Measurements from ENCODE around the gene SPEM2.
"Not testable (repeated sequence)": the region's sequence is repeated elsewhere in the genome, so short reads cannot be mapped to it uniquely, and the experiment has no call there.

The SPEM2 gene

GRCh38 chr17:7471729-7472128 is 46.3 kb downstream of the SPEM2 start:
- no peak for DNase-seq (ENCODE audit: low read depth in 2 of 2)

GRCh38 chr17:7474767-7475166 is 49.4 kb downstream of the SPEM2 start:
- not testable (repeated sequence) for DNase-seq (ENCODE audit: low read depth in 2 of 2)

- no peak for DNase-seq (ENCODE audit: low read depth in 2 of 2)
Measured at GRCh38 chr17:7475764-7476422, 50.5 kb downstream of the SPEM2 start.

DNA sequence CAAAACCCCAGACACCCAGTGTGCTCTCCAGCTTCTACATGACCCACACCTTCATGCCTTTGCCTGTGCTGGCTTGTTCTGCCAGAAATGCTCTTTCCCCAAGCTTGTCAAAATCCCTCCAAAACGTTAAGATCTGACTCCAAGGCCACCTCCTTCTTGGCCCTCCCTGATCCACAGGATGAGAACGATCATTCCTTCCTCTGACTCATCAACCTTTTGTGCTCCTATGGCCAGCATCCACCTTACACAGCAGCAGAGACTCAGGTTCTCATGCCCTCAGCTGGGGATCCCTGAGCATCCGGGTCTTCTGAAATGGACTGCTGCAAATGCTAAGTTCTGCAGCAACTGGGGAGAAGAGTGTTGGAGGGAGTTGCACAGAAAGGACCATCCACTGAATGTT is 51.1 kb downstream of the SPEM2 start:
- DNase-seq (ENCODE audit: low read depth in 2 of 2) = no peak

DNA sequence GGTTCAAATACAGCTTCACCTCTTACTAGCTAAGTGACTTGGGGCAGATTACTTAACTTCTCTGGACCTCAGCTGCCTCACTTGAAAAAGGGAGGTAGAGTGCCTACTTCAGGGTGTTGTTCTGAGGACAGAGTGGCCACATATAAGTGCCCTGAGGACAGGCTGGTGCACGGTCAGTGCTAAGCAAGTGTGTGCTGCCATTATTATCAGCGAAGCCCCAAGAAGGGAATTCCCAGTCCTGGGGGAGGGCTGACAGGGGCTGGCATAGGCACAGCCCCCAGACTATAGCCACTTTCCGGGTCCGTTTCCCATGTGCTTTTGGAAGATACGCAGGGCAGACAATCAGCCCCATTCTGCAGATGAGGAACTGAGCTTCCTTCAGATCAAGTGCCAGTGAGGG is 51.5 kb downstream of the SPEM2 start:
- no peak for DNase-seq (ENCODE audit: low read depth in 2 of 2)

Data from stimulated activated CD4-positive, alpha-beta T cell treated with anti-CD3 and anti-CD28 coated beads, Interleukin-12 subunit alpha, Interleukin-12 subunit beta, amount 100 ng/mL, for 24 hours (primary cell).